MM.1S (cell line): ENCODE measurements around the gene SPDYE1.
"Not testable (repeated sequence)": the region's sequence is repeated elsewhere in the genome, so short reads cannot be mapped to it uniquely, and the experiment has no call there.

Experiments
- CTCF ChIP-seq: fragments of 300-600 bp; sonication (generic); IDR thresholded peaks from 2 replicates; pipeline ENCODE4 v1.5.1; 2016; ENCODE audit warnings: antibody characterized with exemption, low read length, mixed read lengths
- EZH2 ChIP-seq: fragments of 300-600 bp; sonication (generic); optimal IDR thresholded peaks from 2 replicates; pipeline ENCODE3; 2017; ENCODE audit warnings: low read depth, mild to moderate bottlenecking, antibody characterized with exemption, low read length, mixed read lengths

- not testable (repeated sequence) for TF ChIP-seq EZH2, CTCF
Observed at GRCh38 chr7:44038553-44038952, 40.9 kb downstream of the SPDYE1 start.
